ENCODE data around the gene EEPD1. TPM values are rescaled to one million over a fixed set of nuclear protein-coding genes. Genes with fewer than 3 reads are reported as not detected.

The EEPD1 gene
- total RNA-seq = 3.6 and 3.8 TPM in 2 replicates

GRCh38 chr7:36152756-36153570 lies at the start of gene EEPD1:
EEPD1 (plus strand) TSS chr7:36153254; CDS start chr7:36154325, 1,071 bp downstream.

Other genes with a start within 250 kb of the EEPD1 start
- 11.5 and 27.8 TPM in 2 replicates for gene ANLN, start 236.6 kb downstream of the EEPD1 start, total RNA-seq